ENCODE measurements around the gene FILIP1L.

Gene FILIP1L

DNA sequence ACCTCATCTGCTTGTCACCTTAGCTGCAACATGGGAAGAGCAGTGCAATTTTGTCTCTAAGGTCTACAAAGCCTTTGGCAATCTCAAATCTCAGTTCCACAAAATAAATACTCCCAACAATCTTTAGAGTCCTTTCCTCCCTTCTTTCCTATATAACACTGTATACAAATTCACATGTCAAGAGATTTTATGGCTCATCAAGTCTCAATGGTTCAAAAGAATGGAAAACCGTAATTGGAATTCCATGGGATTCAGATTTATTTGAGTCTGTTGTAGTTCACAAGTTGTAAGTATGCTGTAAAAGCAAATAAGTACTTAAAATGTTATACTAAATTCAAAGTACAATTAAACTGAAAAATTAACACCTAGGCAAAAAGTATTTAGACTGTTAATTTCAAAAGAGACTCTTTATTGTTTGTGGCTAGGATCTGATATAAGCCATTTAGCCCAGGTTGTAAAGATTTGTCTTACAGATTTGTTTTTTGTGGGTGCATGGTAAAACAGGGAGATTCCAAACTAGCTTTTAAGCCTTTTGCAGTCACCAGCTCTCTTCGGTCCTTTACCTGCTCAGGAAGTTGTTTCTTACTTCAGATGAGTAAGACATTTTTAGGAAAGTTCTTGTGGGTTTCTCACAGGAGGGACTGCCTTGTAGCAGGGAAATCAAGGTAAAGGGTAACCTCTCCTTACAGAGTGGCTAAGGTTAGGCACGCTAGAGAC is 246.5 kb downstream of the FILIP1L start:
- DNase-seq (ENCODE audit: low read depth in 2 of 2) = no peak

- no peak for DNase-seq (ENCODE audit: low read depth in 2 of 2)
These were observed 248.0 kb downstream of the FILIP1L start for GRCh38 chr3:99866261-99866761.

GRCh38 chr3:99865321-99865720 is 249.0 kb downstream of the FILIP1L start:
- DNase-seq (ENCODE audit: low read depth in 2 of 2) = no peak

DNA sequence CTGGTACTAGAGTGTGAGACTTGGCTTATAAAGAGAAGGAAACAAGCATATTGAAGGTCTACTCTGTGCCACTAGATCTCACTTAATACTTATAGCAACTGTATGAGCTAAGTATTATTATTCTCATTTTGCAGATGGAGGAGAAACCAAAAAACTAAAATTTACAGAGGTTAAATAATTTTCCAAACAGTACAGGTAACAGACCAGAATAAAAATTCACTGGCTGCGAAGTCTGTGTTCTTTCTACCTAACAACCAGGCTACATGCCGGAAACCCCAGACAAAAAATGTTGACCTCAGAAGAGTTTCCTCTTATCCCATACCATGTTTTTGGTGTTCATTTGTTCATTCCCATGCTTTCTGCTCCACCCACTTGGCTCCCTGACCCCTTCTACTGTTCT is 250.0 kb downstream of the FILIP1L start:
- DNase-seq (ENCODE audit: low read depth in 2 of 2) = no peak

DNA sequence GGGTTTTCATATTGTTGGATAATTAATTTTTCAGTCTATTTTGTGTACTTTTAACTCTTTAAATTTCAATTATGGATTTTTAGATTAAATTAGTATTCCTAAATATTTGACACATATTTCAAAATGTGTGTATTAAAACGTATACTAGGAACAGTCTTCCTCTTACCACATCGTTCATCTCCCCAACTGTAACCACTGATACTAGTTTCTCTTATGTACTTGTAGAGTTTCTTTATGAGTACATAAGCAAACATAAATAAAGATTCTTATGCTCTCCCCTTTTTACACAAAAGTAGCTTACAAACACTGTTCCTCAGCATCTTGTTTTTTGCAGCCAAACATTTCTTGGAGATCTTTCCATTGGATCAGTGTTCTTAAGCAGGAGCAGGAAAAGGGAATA is 250.7 kb downstream of the FILIP1L start:
- no peak for DNase-seq (ENCODE audit: low read depth in 2 of 2)

- no peak for DNase-seq (ENCODE audit: low read depth in 2 of 2)
These were observed 251.3 kb downstream of the FILIP1L start for GRCh38 chr3:99863002-99863401.

- no peak for DNase-seq (ENCODE audit: low read depth in 2 of 2)
These were observed 252.1 kb downstream of the FILIP1L start for GRCh38 chr3:99862208-99862607.

DNA sequence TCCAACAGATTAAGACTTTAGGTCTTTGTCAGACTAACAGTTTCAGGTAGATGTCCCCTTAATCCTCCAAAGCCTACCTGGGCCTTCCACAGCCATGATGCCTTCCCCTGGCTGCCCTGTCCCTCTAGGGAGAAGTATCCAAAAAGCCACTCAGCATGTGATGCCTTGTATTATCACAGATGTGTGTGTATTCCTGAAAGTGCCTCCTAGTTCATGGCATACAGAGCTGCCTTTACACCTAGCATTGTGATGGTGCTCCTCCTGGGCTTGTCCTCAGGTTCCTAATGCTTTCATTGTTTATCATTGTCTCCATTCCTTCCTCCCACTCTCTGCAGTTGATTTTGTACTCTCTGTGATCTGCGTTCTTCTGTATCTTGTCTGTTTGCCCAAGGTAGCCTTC is 253.1 kb downstream of the FILIP1L start:
- no peak for DNase-seq (ENCODE audit: low read depth in 2 of 2)

DNA sequence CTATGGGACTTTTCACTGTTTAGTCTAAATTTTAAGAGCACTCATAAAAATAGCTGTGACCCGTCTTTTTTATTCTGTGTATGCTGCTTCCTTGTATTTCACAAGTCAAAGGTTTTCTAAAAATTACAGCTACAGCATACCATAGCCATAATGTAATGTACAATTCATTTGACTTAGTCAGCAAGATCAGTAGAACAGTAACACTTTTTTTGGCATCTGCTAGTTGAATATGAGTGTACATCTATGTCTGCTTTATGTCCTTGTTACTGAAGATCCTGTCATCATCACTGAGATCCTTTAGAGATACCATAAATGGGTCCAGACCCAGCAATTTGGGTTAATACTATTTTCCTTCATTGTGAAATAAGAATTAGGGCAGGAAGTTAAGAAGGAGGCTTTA is 254.5 kb downstream of the FILIP1L start:
- DNase-seq (ENCODE audit: low read depth in 2 of 2) = no peak

GRCh38 chr3:99858469-99858868 is 255.8 kb downstream of the FILIP1L start:
- no peak for DNase-seq (ENCODE audit: low read depth in 2 of 2)

- DNase-seq (ENCODE audit: low read depth in 2 of 2) = no peak
These were observed 257.0 kb downstream of the FILIP1L start for GRCh38 chr3:99857278-99857677.

- DNase-seq (ENCODE audit: low read depth in 2 of 2) = no peak
These were observed 257.7 kb downstream of the FILIP1L start for GRCh38 chr3:99856437-99857220.

GRCh38 chr3:99855900-99856299 is 258.4 kb downstream of the FILIP1L start:
- DNase-seq (ENCODE audit: low read depth in 2 of 2) = no peak

DNA sequence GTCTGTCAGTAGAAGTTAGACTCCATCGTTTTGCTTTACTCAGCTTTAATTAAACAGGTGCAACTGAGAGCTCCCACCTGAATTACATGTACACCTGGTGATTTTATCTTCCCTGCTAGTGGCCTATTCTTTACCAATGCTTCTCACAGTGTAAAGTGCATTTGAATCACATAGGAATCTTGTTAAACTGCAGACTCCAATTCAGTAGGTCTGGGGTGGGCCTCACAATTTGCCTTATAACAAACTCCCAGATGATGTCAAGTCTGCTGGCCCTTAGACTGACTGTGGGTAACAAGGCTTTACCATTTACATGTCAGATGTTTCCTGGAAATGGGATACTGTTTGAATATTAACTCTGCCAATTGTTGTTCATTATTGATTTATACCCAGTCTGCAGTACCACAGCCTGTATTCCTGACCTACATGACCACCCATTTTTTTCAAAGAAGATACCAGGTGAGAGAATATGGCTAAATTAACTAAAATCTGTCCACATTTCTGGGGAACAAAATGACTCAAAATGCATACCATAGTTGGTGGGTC is 259.5 kb downstream of the FILIP1L start:
- DNase-seq (ENCODE audit: low read depth in 2 of 2) = no peak

GRCh38 chr3:99852851-99853250 is 261.4 kb downstream of the FILIP1L start:
- DNase-seq (ENCODE audit: low read depth in 2 of 2) = no peak

GRCh38 chr3:99851955-99852354 is 262.3 kb downstream of the FILIP1L start:
- DNase-seq (ENCODE audit: low read depth in 2 of 2) = no peak

GRCh38 chr3:99850608-99851007 is 263.7 kb downstream of the FILIP1L start:
- DNase-seq (ENCODE audit: low read depth in 2 of 2) = no peak

DNA sequence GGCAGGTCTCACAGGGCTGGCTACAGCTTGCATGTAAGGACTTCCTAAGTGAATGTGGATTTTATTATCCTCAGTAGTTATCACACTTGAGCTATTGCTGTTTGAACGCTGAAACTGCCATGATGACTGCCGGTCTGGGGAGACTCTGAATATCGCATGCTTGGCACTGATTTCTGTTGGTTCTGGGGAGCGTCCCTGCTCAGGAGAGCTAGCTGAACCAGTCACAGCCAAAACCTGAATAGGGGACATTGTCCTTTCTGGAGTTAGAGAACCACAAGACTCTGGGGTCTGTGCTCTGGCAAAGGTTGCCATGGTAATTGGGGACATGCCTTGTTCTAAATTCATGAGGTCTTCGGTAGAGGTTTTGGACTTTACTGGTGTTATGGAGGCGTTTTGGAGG is 265.9 kb downstream of the FILIP1L start:
- no peak for DNase-seq (ENCODE audit: low read depth in 2 of 2)

GRCh38 chr3:99846477-99847160 is 267.7 kb downstream of the FILIP1L start:
- no peak for DNase-seq (ENCODE audit: low read depth in 2 of 2)

DNA sequence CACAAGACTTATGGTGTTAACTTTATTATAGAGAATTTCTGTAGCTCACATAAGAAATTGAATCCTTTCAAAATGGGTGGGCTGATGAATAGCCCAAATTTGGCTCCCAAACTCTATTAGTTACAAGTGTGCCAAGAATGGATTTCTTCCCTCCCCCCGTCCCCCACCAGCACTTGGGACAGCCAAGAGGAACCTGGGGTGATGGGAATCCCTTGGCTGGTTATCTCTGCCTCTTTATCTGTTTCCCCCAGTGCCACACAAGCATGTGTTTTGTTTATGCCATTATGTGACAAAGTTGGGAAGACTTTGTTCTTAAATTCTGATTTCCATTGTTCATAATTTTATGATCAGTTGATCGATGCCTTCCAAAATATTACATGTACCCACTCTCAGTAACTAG is 268.3 kb downstream of the FILIP1L start:
- DNase-seq (ENCODE audit: low read depth in 2 of 2) = no peak

- DNase-seq (ENCODE audit: low read depth in 2 of 2) = no peak
These were observed 269.0 kb downstream of the FILIP1L start for GRCh38 chr3:99845331-99845730.

GRCh38 chr3:99843590-99844258 is 270.6 kb downstream of the FILIP1L start:
- no peak for DNase-seq (ENCODE audit: low read depth in 2 of 2)
